BLaER1 treated with 17β-estradiol and CSF1 and Interleukin-3, amounts not matched to agents 10 nM and 100 nM (cell line): ENCODE results near the gene PDGFA.

ENCODE experiments used
- H3K27ac ChIP-seq, 11 experiments: shearing (Covaris generic); formaldehyde crosslinking; 2 replicates each; pipeline ENCODE4 v1.8.1; 2022
- H3K27me3 ChIP-seq, 11 experiments: shearing (Covaris generic); formaldehyde crosslinking; 2 replicates each; pipeline ENCODE4 v1.8.1; 2022
- H3K36me3 ChIP-seq, 11 experiments: shearing (Covaris generic); formaldehyde crosslinking; 2 replicates each; pipeline ENCODE4 v1.8.1; 2022
- H3K4me1 ChIP-seq, 10 experiments: shearing (Covaris generic); formaldehyde crosslinking; 2 replicates each; pipeline ENCODE4 v1.8.1; 2022
- H3K4me2 ChIP-seq, 11 experiments: shearing (Covaris generic); formaldehyde crosslinking; 2 replicates each; pipeline ENCODE4 v1.8.1; 2022
- H3K4me3 ChIP-seq, 10 experiments: shearing (Covaris generic); formaldehyde crosslinking; 2 replicates each; pipeline ENCODE4 v1.8.1; 2022
- H3K9ac ChIP-seq, 11 experiments: shearing (Covaris generic); formaldehyde crosslinking; 2 replicates each; pipeline ENCODE4 v1.8.1; 2022
- H3K9me3 ChIP-seq, 11 experiments: shearing (Covaris generic); formaldehyde crosslinking; replicated peaks in 1 of 11; 2 replicates each; pipeline ENCODE4 v1.8.1; 2022
- H4K20me1 ChIP-seq, 11 experiments: shearing (Covaris generic); formaldehyde crosslinking; 2 replicates each; pipeline ENCODE4 v1.8.1; 2022
- Cebpa-rat ChIP-seq, 11 experiments: shearing (Covaris generic); IDR thresholded peaks; 2 replicates each; pipeline ENCODE4 v1.8.1; 2022

The PDGFA gene

DNA sequence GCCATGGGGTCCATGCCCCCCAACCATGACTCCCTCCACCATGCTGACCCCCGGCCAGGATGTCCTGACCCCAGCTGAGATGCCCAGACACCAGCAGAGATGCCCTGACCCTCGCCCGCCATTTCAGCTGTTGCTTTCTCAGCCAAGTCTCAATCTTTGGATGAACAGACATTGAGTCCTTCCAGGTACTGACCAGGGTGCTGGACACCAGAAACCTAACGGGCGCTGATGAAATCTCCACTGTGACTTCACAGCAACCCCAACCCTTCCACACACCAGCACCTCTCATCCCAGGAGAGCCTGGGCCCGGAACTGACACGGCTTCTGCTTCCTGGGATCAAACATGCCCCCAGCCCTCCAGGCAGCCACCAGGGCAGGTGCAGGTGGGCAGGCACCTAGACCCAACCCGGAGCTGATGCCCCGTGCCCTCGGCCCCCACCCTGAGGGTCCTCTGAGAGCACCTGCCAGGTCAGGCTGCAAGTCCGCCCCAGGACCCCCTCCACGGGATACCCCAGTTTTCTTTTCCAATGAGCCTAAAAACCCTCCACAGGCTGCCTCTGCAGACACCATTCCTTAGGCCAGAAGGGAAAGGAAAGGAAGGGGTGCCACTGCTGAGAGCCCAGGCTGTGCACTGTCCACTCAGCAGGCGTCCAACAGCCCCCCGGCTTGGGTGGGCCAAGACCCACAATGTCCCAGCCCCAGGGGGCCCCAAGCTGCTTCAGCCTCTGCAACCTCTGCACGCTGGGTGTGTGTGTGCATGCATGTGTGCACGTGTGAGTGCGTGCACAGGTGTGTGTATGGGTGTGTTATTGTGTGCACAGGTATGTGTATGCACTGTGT lies 43.4 kb upstream of the PDGFA start:
- peaks cover 7 to 30% (median 21%) of the 10 kb centered on the region in 10 experiments; a peak in 19 of 20 replicates for H3K4me1 ChIP-seq
- H3K27ac ChIP-seq: no peak overlapping the region

DNA sequence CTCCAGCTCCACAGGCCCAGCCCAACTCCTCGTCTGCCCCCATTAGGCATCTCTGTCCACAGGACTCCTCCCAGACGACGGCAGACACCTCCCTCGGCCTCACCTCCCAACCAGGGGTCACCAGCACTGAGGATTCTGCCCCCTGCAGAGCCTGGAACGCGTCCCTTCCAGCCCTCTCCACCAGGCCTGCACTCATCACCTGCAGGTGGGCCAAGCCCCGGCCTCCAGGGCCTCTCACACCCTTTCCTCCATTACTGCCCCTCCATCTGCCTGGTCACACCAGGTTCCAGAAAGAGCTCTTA lies 42.7 kb upstream of the PDGFA start:
- Histone ChIP-seq H3K4me1 (peaks cover 7 to 29% (median 20%) of the 10 kb centered on the region in 10 experiments; a peak in 19 of 20 replicates), H3K4me2 (peak overlapping the region in 9 of 11 experiments; percentile 15 to 76 (median 67); a peak in 15 of 22 replicates), H3K4me3 (no peak overlapping the region), H3K27ac (no peak overlapping the region), H3K9me3 (peaks cover 0 to 1% (median 0%) of the 10 kb centered on the region in 11 experiments; a peak in 1 of 22 replicates), H4K20me1 (peaks cover 0 to 7% (median 0%) of the 10 kb centered on the region in 11 experiments; a peak in 3 of 22 replicates), H3K9ac (no peak overlapping the region), H3K27me3 (no peaks in the 10 kb centered on the region), H3K36me3 (no peaks in the 10 kb centered on the region)
- no peak for TF ChIP-seq Cebpa-rat (IDR thresholded peaks at IDR 0.05)

More for the DNA sequence above, 43.4 kb upstream of the PDGFA start:
- H3K36me3 ChIP-seq: no peaks in the 10 kb centered on the region
- H3K9ac ChIP-seq: no peak overlapping the region
- peak overlapping the region in 9 of 11 experiments; percentile 15 to 76 (median 67); a peak in 17 of 22 replicates for H3K4me2 ChIP-seq
- peaks cover 0 to 7% (median 0%) of the 10 kb centered on the region in 11 experiments; a peak in 3 of 22 replicates for H4K20me1 ChIP-seq
- TF ChIP-seq Cebpa-rat (IDR thresholded peaks at IDR 0.05): no peak
- 0 out of 22 replicates have a peak, but pooled peaks cover 0 to 4% (median 0%) of the 10 kb centered on the region in 11 experiments for H3K9me3 ChIP-seq
- H3K27me3 ChIP-seq: no peaks in the 10 kb centered on the region
- H3K4me3 ChIP-seq: no peak overlapping the region

DNA sequence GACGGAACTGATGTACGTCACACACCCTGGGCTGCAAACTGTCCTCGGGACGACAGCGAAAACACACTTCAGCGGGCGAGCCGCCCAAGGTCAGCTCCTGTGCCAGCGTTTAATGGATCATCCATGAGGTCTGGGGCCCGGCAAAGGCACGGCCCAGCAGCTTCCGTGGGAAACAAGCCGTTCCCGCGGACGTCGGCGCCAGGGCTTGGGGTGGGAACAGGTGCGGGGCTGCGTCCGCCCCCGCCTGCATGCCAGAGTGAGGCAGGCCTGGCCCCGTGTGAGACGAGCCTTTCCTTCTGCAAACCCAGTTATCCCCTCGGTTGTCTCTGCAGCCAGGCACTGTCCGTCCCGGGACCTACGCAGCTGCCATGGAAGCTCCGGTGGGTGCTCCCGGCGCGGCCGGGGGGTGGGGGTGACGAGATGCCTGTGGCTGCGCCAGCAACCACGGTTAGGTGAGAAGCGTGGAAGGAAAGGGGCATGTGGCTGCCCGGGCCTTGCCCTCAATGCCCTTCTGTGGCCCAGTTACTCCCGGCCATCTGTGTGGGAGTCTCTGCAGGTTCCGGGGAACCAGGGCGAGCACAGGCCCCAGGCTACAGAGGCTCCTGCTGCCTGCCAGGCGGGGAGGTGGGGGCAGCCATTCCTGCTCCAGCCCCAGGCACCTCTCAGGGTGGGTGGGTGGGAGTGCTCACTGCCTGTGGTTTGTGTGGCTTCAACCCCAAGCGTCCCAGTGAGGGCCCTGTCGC lies 42.2 kb upstream of the PDGFA start:
- Histone ChIP-seq H3K27ac (no peak overlapping the region), H3K9me3 (no peaks in the 10 kb centered on the region; a peak in 1 of 22 replicates)
- TF ChIP-seq Cebpa-rat (IDR thresholded peaks at IDR 0.05): no peak

DNA sequence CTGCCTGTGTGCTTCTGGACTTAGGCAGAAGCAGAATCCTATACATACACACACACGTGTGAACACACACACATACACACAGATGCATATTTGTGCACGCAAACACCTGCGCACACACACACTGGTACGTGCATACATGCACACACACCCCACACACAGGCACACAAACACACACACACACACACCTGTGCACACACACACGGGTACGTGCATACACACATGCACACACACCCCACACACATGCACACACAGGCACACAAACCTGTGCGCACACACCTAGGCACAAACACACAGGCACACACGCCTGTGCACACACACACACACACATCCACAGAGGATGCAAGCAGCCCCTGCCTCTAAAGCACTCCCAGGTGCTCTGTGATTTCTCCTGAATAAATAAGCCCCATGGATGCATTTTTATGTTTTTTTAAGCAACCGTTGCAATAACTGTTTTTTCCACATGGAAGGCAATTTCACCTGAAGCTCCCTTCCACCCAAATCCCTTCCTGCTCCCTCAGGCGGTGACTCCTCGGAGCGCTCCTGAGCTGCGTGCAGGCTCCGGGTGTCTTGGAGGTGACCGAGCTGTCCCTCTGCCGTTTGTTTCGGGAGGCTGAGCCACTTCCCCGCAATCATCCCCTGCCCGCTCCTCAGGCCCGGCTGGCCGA lies 41.5 kb upstream of the PDGFA start:
- Histone ChIP-seq H4K20me1 (peaks cover 0 to 7% (median 0%) of the 10 kb centered on the region in 11 experiments; a peak in 3 of 22 replicates), H3K27ac (no peak overlapping the region), H3K9ac (no peak overlapping the region), H3K4me2 (peak overlapping the region in 2 of 11 experiments; percentile 11 to 44; a peak in 2 of 22 replicates), H3K4me3 (no peak overlapping the region), H3K27me3 (no peaks in the 10 kb centered on the region), H3K36me3 (no peaks in the 10 kb centered on the region), H3K4me1 (peaks cover 7 to 29% (median 20%) of the 10 kb centered on the region in 10 experiments; a peak in 19 of 20 replicates), H3K9me3 (no peaks in the 10 kb centered on the region; a peak in 1 of 22 replicates)
- TF ChIP-seq Cebpa-rat (IDR thresholded peaks at IDR 0.05): no peak

More for the DNA sequence above, 42.2 kb upstream of the PDGFA start:
- Histone ChIP-seq H3K4me3 (no peak overlapping the region), H4K20me1 (peaks cover 0 to 7% (median 0%) of the 10 kb centered on the region in 11 experiments; a peak in 3 of 22 replicates), H3K27me3 (no peaks in the 10 kb centered on the region), H3K9ac (no peak overlapping the region), H3K36me3 (no peaks in the 10 kb centered on the region), H3K4me2 (peak overlapping the region in 8 of 11 experiments; percentile 62 to 76 (median 68); a peak in 10 of 22 replicates), H3K4me1 (peaks cover 7 to 29% (median 20%) of the 10 kb centered on the region in 10 experiments; a peak in 19 of 20 replicates)

DNA sequence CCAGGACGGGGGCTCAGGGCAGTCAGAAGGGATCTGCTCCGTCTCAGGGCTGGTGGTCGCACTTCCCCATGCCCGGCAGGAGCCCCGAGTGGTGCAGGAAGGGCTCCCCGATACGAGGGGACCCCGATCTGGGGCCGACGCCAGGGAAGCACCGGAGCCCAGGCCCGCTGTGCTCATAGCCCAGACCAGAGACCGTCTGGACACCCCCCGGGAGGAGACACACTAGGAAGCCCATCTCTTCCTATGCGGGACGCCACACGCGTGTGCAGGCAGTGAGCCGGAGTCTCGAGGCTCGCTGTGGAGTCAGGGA lies 39.7 kb upstream of the PDGFA start:
- Histone ChIP-seq H3K4me1 (peaks cover 7 to 29% (median 20%) of the 10 kb centered on the region in 10 experiments; a peak in 19 of 20 replicates), H4K20me1 (peaks cover 0 to 7% (median 0%) of the 10 kb centered on the region in 11 experiments; a peak in 3 of 22 replicates), H3K4me2 (no peak overlapping the region), H3K9ac (no peak overlapping the region), H3K27ac (no peak overlapping the region), H3K4me3 (no peak overlapping the region), H3K27me3 (no peaks in the 10 kb centered on the region), H3K36me3 (no peaks in the 10 kb centered on the region), H3K9me3 (no peaks in the 10 kb centered on the region; a peak in 1 of 22 replicates)
- no peak for TF ChIP-seq Cebpa-rat (IDR thresholded peaks at IDR 0.05)

DNA sequence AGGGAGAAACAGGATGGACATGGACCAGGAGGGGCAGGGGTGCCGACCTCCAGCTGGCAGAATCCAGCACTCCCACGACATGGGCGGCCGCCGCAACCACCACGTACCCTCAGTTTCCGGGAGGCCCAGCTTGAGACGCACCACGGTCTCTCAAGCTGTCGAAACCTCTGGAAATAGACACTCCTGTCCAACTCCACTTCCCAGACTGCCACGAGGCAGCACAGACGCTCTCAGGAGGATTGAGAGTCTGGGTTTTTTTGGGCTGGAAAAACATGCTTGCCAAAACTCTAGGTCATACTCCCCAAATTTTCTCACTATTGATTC lies 37.9 kb upstream of the PDGFA start:
- Histone ChIP-seq H3K9me3 (no peaks in the 10 kb centered on the region; a peak in 1 of 22 replicates), H4K20me1 (peaks cover 0 to 7% (median 0%) of the 10 kb centered on the region in 11 experiments; a peak in 4 of 22 replicates), H3K4me3 (no peak overlapping the region), H3K9ac (no peak overlapping the region), H3K27me3 (no peaks in the 10 kb centered on the region), H3K4me1 (peaks cover 4 to 20% (median 11%) of the 10 kb centered on the region in 10 experiments; a peak in 19 of 20 replicates), H3K4me2 (no peak overlapping the region), H3K36me3 (no peaks in the 10 kb centered on the region), H3K27ac (no peak overlapping the region)
- no peak for TF ChIP-seq Cebpa-rat (IDR thresholded peaks at IDR 0.05)

DNA sequence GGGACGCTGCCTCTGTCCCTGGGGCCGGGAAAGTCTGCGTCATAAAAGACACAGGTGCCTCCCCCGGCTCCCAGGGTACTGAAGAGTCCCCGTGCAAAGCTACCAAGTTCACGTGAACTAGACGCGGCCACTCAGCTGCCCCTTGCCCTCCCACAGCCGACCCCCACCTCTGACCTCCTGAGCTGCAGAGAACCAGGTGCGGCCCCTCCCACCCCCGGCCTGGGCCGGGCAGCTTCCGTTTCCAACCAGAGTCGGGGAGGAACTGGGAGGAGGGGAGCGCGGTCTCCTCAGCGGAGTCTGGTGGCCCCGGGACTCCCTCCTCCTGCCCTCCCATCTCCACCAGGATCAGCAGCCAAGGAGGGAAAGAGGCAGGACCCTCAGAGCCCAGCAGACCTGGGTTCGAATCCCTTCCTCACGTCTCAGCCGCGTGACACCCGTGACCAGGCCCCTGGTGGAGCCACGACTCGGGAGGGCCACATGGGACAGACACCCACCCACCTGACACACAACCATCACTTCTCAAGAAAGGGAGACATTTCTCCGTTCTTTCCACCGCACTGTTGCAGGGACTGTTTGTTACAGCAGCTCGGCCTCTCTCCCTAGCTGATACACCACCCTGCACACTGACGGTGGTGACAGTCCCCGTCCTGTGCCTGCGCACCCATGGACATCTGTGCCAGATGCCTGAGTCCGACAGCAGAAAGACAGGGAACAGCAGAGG lies 37.4 kb upstream of the PDGFA start:
- Histone ChIP-seq H3K27me3 (no peaks in the 10 kb centered on the region), H4K20me1 (peaks cover 0 to 7% (median 0%) of the 10 kb centered on the region in 11 experiments; a peak in 3 of 22 replicates), H3K9me3 (no peaks in the 10 kb centered on the region; a peak in 1 of 22 replicates), H3K4me2 (no peak overlapping the region), H3K36me3 (no peaks in the 10 kb centered on the region), H3K27ac (no peak overlapping the region), H3K9ac (no peak overlapping the region), H3K4me3 (no peak overlapping the region), H3K4me1 (peaks cover 0 to 15% (median 8%) of the 10 kb centered on the region in 10 experiments; a peak in 15 of 20 replicates)
- no peak for TF ChIP-seq Cebpa-rat (IDR thresholded peaks at IDR 0.05)

DNA sequence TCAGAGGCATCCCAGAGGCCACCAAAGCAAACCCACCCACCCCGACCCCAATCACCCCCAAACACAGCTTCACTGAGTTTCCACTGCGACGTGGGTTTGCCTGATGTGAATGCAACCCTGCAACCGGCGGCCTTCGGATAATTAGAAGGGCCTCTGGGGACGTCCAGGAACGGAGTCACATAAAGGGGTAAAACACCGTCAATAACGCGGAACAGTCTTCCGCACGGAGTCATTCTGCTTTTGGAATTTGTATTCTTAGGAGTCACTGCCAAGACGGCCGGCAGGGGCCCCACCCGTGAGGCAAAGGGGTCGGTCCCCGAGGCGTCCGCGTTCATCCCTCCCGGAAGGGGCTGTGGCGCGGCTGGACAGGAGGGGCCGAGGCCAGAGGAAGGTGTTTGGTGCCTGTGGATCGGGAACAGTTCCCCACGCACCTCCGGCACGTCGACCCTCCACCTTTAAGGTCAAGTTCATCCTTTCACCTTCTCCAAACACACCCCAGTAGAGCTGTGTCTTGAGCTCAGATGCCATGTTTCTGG lies 36.7 kb upstream of the PDGFA start:
- no peak overlapping the region for H3K27ac ChIP-seq
- H3K36me3 ChIP-seq: no peaks in the 10 kb centered on the region
- H3K4me1 ChIP-seq: peaks cover 0 to 9% (median 4%) of the 10 kb centered on the region in 10 experiments; a peak in 10 of 20 replicates
- peaks cover 0 to 3% (median 0%) of the 10 kb centered on the region in 11 experiments; a peak in 2 of 22 replicates for H4K20me1 ChIP-seq
- no peaks in the 10 kb centered on the region for H3K27me3 ChIP-seq
- H3K9ac ChIP-seq: no peak overlapping the region
- no peak overlapping the region for H3K4me3 ChIP-seq
- H3K9me3 ChIP-seq: no peaks in the 10 kb centered on the region; a peak in 1 of 22 replicates
- no peak for TF ChIP-seq Cebpa-rat (IDR thresholded peaks at IDR 0.05)
- no peak overlapping the region for H3K4me2 ChIP-seq
